AG04450 (cell line): ENCODE measurements around the gene ACOT11. TPM values are rescaled to one million over a fixed set of nuclear protein-coding genes. Genes with fewer than 3 reads are reported as not detected.

Experiments
- CTCF ChIA-PET: fragments of 300-600, 350-600 bp; formaldehyde crosslinking; extraction: SDS; loops from one replicate; lab custom pipeline; 2022; ENCODE audit warnings: antibody characterized with exemption, inconsistent platforms; lab: Charles Lee
- POLR2A ChIA-PET: fragments of 350-600 bp; formaldehyde crosslinking; extraction: SDS; loops from one replicate; lab custom pipeline; 2021; ENCODE audit warnings: antibody characterized with exemption, inconsistent platforms; lab: Yijun Ruan, JAX
- DNase-seq: peaks from one replicate; pipeline ENCODE4 v3.0.0-alpha.2; 2011; ENCODE audit warnings: low read depth, low spot score
- H3K27ac ChIP-seq: one replicate; pipeline ENCODE4 v1.5.1; 2012; ENCODE audit warnings: low read depth, low read length, control low read depth
- H3K27me3 ChIP-seq: one replicate; pipeline ENCODE4 v1.6.0; 2012; ENCODE audit warnings: low read length; ENCODE audit not compliant: control insufficient read depth, insufficient read depth
- H3K4me3 ChIP-seq: 2 replicates; pipeline ENCODE4 v1.5.1; 2011; ENCODE audit warnings: mild to moderate bottlenecking, low read depth, low read length, control low read depth
- H3K9me3 ChIP-seq: 2 replicates; pipeline ENCODE4 v1.5.1; 2012; ENCODE audit warnings: low read length; ENCODE audit not compliant: control insufficient read depth, insufficient read depth
- polyA plus RNA-seq: library from polyadenylated mRNA; depleted of rRNA; stranded (reverse); fragments of >200 nt; gene quantifications from 2 replicates; pipeline ENCODE4 v1.2.3, GENCODE V29; 2011
- TF ChIP-seq, protein P1 (sequence below): IDR thresholded peaks from 2 replicates; pipeline ENCODE4 v1.5.1; 2011; ENCODE audit warnings: low read depth, low read length, control low read depth, inconsistent platforms

The ACOT11 gene
- polyA plus RNA-seq, 1 experiment = 0.68 TPM

DNA sequence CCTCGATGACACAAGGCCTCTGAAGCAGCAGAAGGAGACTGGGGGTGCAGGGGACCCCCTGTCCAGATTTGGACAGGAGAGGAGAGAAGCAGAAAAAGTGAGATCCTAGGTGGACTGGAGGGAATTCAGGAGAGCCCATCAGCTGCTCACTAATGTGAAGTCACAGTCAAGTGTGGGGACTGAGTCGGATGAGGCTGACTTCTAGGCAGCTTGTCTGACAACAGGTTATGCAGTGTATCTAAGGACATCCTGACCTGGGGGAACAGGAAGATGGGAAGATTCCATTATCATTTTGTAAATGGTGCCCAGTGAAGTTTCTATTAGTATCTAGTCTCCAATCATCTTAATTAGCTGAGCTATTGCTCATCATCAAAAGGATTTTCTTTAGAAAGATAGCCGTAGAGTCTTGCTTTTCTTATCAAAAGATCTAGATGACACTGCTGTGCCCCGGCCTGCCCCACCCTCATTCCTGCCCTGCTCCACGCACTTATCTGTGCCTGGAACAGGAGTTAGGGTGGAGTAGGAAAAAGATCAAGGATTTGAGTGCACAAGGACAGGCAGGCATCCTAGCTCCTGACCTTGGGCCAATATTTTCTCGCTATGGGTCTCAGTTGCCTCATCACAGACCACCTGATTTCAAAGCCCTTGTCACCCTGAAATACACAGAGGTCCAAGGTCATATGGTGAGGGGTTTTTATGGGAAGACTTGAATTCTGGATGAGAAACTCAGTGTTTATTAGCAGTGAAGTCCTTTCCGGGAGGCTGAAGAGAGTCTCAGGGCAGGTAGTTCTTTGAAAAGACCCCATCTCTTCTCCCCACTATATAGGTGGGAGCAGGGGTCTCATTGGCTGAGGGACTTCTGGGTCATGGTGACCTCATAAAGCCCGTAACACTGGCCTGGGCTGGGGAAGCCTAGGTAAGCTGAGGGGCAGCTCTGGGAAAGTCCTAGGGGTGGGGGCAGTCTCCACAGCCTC, 93.1 kb downstream of the ACOT11 start, which contains the start of gene MROH7:
Gene MROH7 (plus strand): TSS at position 924 of the 974 bp plus-strand sequence. CDS start 11,141 bp downstream, outside the sequence.
- no peak for DNase-seq
- POLR2A ChIA-PET = no interaction called here

DNA sequence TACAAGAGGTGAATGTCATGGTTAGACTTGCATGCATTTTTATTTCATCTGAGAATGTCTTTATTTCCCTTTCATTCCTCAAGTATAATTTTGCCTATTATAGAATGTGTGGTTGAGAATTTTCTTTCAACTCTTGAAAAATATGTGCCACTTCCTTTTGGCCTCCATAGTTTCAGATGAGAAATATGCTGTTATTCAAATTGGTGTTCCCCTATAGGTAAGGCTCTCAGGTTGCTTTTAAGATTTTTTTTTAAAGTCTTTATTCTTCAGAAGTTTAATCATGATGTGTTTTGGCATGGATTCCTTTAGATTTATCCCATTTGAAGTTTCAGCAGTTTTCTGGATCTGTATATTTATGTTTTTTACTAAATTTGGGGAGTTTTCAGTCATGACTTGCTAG, 95.7 kb downstream of the ACOT11 start:
- Histone ChIP-seq H3K27ac (no peak overlapping the region), H3K27me3 (peaks cover 22% of the 10 kb centered on the region), H3K9me3 (peaks cover 14% of the 10 kb centered on the region), H3K4me3 (no peak overlapping the region)
- no peak for DNase-seq
- TF ChIP-seq, protein P1, sequence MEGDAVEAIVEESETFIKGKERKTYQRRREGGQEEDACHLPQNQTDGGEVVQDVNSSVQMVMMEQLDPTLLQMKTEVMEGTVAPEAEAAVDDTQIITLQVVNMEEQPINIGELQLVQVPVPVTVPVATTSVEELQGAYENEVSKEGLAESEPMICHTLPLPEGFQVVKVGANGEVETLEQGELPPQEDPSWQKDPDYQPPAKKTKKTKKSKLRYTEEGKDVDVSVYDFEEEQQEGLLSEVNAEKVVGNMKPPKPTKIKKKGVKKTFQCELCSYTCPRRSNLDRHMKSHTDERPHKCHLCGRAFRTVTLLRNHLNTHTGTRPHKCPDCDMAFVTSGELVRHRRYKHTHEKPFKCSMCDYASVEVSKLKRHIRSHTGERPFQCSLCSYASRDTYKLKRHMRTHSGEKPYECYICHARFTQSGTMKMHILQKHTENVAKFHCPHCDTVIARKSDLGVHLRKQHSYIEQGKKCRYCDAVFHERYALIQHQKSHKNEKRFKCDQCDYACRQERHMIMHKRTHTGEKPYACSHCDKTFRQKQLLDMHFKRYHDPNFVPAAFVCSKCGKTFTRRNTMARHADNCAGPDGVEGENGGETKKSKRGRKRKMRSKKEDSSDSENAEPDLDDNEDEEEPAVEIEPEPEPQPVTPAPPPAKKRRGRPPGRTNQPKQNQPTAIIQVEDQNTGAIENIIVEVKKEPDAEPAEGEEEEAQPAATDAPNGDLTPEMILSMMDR = no peak
- CTCF ChIA-PET = no interaction called here
- POLR2A ChIA-PET = no interaction called here

More for the DNA sequence above, 93.1 kb downstream of the ACOT11 start, which contains the start of gene MROH7:
- TF ChIP-seq, protein P1 = no peak
- CTCF ChIA-PET = no interaction called here
- Histone ChIP-seq H3K27ac (no peak within 1 kb of the TSS), H3K4me3 (no peak within 1 kb of the TSS), H3K27me3 (peaks cover 27% of the 10 kb centered on the region), H3K9me3 (peaks cover 14% of the 10 kb centered on the region)

DNA sequence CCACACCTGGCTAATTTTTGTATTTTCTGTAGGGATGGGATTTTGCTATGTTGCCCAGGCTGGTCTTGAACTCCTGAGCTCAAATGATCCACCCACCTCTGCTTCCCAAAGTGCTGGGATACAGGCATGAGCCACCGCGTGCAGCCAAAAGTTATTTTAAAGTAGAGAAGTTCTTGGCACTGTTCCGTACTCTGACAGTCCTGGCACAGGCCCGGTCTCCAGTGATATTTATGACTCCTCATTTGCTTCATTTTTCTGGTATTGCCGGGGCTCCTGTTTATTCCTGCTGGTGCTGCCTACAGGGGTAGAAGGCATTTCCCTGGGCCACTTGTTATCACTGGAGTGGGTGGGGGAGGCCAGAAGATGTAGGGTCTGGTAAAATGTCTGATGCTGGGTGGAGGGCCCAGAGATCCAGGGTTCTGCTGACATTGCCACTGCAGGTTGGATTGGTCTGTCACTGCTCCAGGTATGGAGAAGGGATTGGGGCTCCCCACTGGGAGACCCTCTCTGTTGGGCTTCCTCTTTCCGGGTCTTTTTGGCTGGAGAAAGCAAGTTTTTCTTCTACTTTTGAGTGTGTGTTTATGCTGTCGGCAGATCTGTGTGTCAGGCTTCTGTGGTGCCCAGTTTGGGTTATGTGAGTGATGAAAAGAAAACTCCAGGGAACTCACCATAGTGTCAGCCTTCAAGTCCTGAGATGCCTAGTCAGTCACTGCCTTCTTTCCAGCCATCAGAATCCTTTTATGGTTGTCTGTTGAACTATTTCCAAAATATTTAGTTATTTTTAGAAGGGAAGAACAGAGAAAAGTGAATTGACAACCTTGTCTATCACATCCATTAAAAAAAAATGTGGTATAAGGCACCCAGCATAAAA, 98.0 kb downstream of the ACOT11 start:
- no peak for DNase-seq
- H3K9me3 ChIP-seq = peaks cover 14% of the 10 kb centered on the region
- H3K4me3 ChIP-seq = no peak overlapping the region
- no peak overlapping the region for H3K27ac ChIP-seq
- ChIA-PET CTCF (no interaction called here), POLR2A (no interaction called here)
- TF ChIP-seq, protein P1 = no peak
- H3K27me3 ChIP-seq = peaks cover 13% of the 10 kb centered on the region

DNA sequence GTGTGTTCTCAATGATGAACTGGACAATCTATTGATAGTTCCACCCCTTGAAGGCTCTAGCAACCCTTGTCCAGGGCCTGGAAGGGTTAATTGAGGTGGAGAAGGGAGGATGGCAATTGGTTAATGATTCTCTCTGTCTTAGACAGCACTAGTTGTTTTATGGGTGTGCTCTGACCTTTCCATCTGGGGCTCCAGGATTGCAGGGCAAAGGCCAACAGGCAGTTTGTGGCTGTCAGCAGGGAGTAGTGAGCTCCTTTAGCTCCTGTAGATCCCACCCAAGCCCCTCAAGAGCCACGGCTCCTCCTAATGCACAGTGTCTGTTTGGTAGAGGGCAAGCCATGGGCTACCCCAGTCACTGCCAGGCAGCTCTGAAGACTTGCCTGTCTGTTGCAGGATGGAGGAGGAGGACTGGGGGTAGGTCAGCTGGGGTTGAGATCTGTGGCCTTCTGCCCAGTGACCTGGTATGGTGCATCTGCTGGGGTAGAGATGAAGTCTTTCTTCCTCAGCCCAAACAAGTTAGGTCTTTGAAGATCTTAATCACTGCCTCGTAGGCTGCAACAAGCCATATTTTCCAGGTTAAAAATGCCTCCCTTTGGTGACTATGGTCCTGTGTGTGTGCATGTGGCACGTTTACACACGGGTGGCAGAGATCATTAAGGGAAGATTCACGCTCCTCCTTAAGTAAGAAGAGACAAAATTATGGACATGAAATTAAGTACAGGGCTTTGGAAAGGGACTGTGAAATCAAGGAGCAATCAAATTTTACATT, 101.3 kb downstream of the ACOT11 start:
- ChIA-PET POLR2A (no interaction called here), CTCF (no interaction called here)
- H3K27ac ChIP-seq = no peak overlapping the region
- no peak for DNase-seq
- H3K9me3 ChIP-seq = peaks cover 6% of the 10 kb centered on the region
- peaks cover 22% of the 10 kb centered on the region for H3K27me3 ChIP-seq
- no peak overlapping the region for H3K4me3 ChIP-seq
- TF ChIP-seq, protein P1 = no peak
